HG03521 (cell line): Measurements from ENCODE around the gene ZSCAN5C.
"Not testable (repeated sequence)": the region's sequence is repeated elsewhere in the genome, so short reads cannot be mapped to it uniquely, and the experiment has no call there.

Experiments
- ATAC-seq: cut with Tn5 transposase; IDR thresholded peaks from one replicate; pipeline ENCODE4 v1.9.1; 2021; ENCODE audit warnings: mild to moderate bottlenecking, moderate library complexity; ENCODE audit not compliant: unreplicated experiment

Gene ZSCAN5C

GRCh38 chr19:56191115-56191514, 11.0 kb upstream of the ZSCAN5C start:
- ATAC-seq = no peak

- no peak for ATAC-seq
Observed at GRCh38 chr19:56191711-56192110, 10.4 kb upstream of the ZSCAN5C start.

GRCh38 chr19:56193981-56194640, 8.0 kb upstream of the ZSCAN5C start:
- no peak for ATAC-seq

- ATAC-seq = not testable (repeated sequence)
Observed at GRCh38 chr19:56197646-56198045, 4.4 kb upstream of the ZSCAN5C start, which contains the start of gene ZSCAN5B. ZSCAN5B (minus strand) TSS chr19:56197783; CDS start chr19:56193052, 4,731 bp downstream.

- ATAC-seq = no peak
Observed at GRCh38 chr19:56199687-56200086, 2.4 kb upstream of the ZSCAN5C start.

GRCh38 chr19:56207581-56207980, 5.5 kb downstream of the ZSCAN5C start:
- not testable (repeated sequence) for ATAC-seq

- ATAC-seq = no peak
Observed at GRCh38 chr19:56209091-56209490, 7.0 kb downstream of the ZSCAN5C start.

- ATAC-seq = not testable (repeated sequence)
Observed at GRCh38 chr19:56210036-56210435, 8.0 kb downstream of the ZSCAN5C start.

GRCh38 chr19:56211718-56212117, 9.6 kb downstream of the ZSCAN5C start:
- no peak for ATAC-seq

- ATAC-seq = no peak
Observed at GRCh38 chr19:56217039-56217949, 15.2 kb downstream of the ZSCAN5C start.

GRCh38 chr19:56218961-56219360, 16.9 kb downstream of the ZSCAN5C start:
- no peak for ATAC-seq

- ATAC-seq = not testable (repeated sequence)
Observed at GRCh38 chr19:56221442-56221841, 19.4 kb downstream of the ZSCAN5C start.

- ATAC-seq = no peak
Observed at GRCh38 chr19:56221851-56222250, 19.8 kb downstream of the ZSCAN5C start.

GRCh38 chr19:56222901-56223300, 20.8 kb downstream of the ZSCAN5C start:
- ATAC-seq = no peak

GRCh38 chr19:56223481-56223880, 21.4 kb downstream of the ZSCAN5C start:
- no peak for ATAC-seq

GRCh38 chr19:56245121-56245740, 43.2 kb downstream of the ZSCAN5C start:
- ATAC-seq = no peak

- not testable (repeated sequence) for ATAC-seq
Observed at GRCh38 chr19:56245764-56246163, 43.7 kb downstream of the ZSCAN5C start.

GRCh38 chr19:56248736-56249338, 46.8 kb downstream of the ZSCAN5C start:
- not testable (repeated sequence) for ATAC-seq

- ATAC-seq = no peak
Observed at GRCh38 chr19:56252699-56253422, 50.8 kb downstream of the ZSCAN5C start.

- ATAC-seq = no peak
Observed at GRCh38 chr19:56253737-56254136, 51.7 kb downstream of the ZSCAN5C start.
